K562 treated with DMSO at 1 percent for 48 hours (cell line): ENCODE measurements around the gene PSMD7. TPM values are rescaled to one million over a fixed set of nuclear protein-coding genes. Genes with fewer than 3 reads are reported as not detected.

Experiments
- total RNA-seq: library from RNA; unstranded; fragments of 300-600 nt; gene quantifications from 2 replicates; pipeline ENCODE4 v1.2.3, GENCODE V29; 2022; ENCODE audit warnings: low replicate concordance; ENCODE audit errors: extremely low read depth

The PSMD7 gene
- not detected in 2 replicates for total RNA-seq

DNA sequence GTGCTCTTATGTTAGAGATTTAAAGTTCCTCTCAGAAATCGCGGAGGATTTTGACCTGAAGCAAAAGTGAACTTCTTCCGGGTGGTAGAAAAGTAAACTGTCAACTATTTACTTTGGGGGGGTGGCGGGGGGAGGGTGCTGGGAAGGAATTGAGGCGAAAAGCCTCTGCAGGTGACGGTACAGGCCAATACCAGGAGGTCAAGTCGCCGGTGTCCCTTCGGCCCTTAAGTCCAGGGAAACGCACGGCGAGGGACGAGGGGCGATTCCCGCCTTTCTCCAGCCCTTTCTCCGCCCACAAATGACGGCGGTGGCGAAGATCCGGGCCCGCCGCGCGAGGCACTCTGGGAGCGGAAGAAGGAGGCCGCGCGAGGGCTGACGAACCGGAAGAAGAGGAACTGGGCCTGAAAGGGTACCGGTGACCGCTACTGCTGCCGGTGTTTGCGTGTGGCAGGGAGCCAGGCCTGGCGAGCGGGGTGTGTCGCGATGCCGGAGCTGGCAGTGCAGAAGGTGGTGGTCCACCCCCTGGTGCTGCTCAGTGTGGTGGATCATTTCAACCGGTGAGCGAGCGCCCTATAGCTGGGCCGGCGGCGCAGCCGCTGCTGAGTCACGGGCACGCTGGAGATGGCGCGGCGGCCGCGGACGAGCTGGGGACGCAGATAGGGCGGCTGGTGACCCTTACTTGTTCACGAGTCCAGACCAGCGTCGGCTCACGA lies at the start of gene PSMD7:
Gene PSMD7 (plus strand): TSS at position 383 of the 713 bp plus-strand sequence. CDS start 101 bp downstream, at position 484.

Other genes starting within 250 kb of the PSMD7 start
- not detected in 2 replicates for gene NPIPB15, start 79.5 kb downstream of the PSMD7 start, total RNA-seq
- not detected in 2 replicates for gene CLEC18B, start 124.7 kb downstream of the PSMD7 start, total RNA-seq